ENCODE data around the gene TOR1B. TPM values are rescaled to one million over a fixed set of nuclear protein-coding genes. Genes with fewer than 3 reads are reported as not detected.

Gene TOR1B
- total RNA-seq, 1 donor from 2014 or later: 10.5 TPM

- intact Hi-C loops (cut with DNase I): no loop called here
- ATAC-seq: peak; percentile 6
- no peak for DNase-seq (ENCODE audit: missing footprints)
These were observed 31.6 kb downstream of the TOR1B start for GRCh38 chr9:129834489-129835127.

- intact Hi-C loops (cut with DNase I): no loop called here
- DNase-seq (ENCODE audit: missing footprints) (peak; percentile 98), ATAC-seq (peak; percentile 100)
These were observed 32.3 kb downstream of the TOR1B start, which contains the start of the genes C9orf78 and USP20 for GRCh38 chr9:129835128-129835859. TSS of gene C9orf78 (minus strand) at chr9:129835275. CDS start at chr9:129835221, 54 bp downstream. TSS of gene USP20 (plus strand) at chr9:129835458. CDS start at chr9:129852556, 17,098 bp downstream.

GRCh38 chr9:129835860-129836223 lies 32.9 kb downstream of the TOR1B start:
- ATAC-seq: no peak
- no peak for DNase-seq (ENCODE audit: missing footprints)
- intact Hi-C loops (cut with DNase I): no loop called here

- no peak for ATAC-seq
- intact Hi-C loops (cut with DNase I): no loop called here
- DNase-seq (ENCODE audit: missing footprints): no peak
These were observed 33.5 kb downstream of the TOR1B start for GRCh38 chr9:129836311-129837007.

- intact Hi-C loops (cut with DNase I): no loop called here
- ATAC-seq: no peak
- no peak for DNase-seq (ENCODE audit: missing footprints)
These were observed 35.8 kb downstream of the TOR1B start for GRCh38 chr9:129838707-129839259.

- intact Hi-C loops (cut with DNase I): no loop called here
- ATAC-seq: no peak
- DNase-seq (ENCODE audit: missing footprints): no peak
These were observed 36.5 kb downstream of the TOR1B start for GRCh38 chr9:129839324-129840023.

- intact Hi-C loops (cut with DNase I): no loop called here
- no peak for ATAC-seq
- DNase-seq (ENCODE audit: missing footprints): no peak
These were observed 37.0 kb downstream of the TOR1B start for GRCh38 chr9:129840034-129840433.

GRCh38 chr9:129841071-129841470 lies 38.1 kb downstream of the TOR1B start:
- ATAC-seq (no peak), DNase-seq (ENCODE audit: missing footprints) (no peak)
- intact Hi-C loops (cut with DNase I): no loop called here

GRCh38 chr9:129845373-129845772 lies 42.4 kb downstream of the TOR1B start:
- intact Hi-C loops (cut with DNase I): no loop called here
- DNase-seq (ENCODE audit: missing footprints) (no peak), ATAC-seq (no peak)

- ATAC-seq (no peak), DNase-seq (ENCODE audit: missing footprints) (no peak)
- intact Hi-C loops (cut with DNase I): no loop called here
These were observed 45.9 kb downstream of the TOR1B start for GRCh38 chr9:129848712-129849441.

- ATAC-seq (no peak), DNase-seq (ENCODE audit: missing footprints) (no peak)
- intact Hi-C loops (cut with DNase I): no loop called here
These were observed 46.9 kb downstream of the TOR1B start for GRCh38 chr9:129849901-129850300.

- intact Hi-C loops (cut with DNase I): no loop called here
- DNase-seq (ENCODE audit: missing footprints) (no peak), ATAC-seq (no peak)
These were observed 48.0 kb downstream of the TOR1B start for GRCh38 chr9:129850821-129851550.

GRCh38 chr9:129851821-129852220 lies 48.8 kb downstream of the TOR1B start:
- DNase-seq (ENCODE audit: missing footprints): peak; percentile 11
- intact Hi-C loops (cut with DNase I): no loop called here
- ATAC-seq: no peak

- no peak for ATAC-seq
- intact Hi-C loops (cut with DNase I): no loop called here
- DNase-seq (ENCODE audit: missing footprints): no peak
These were observed 49.6 kb downstream of the TOR1B start for GRCh38 chr9:129852579-129852978.

- ATAC-seq: no peak
- DNase-seq (ENCODE audit: missing footprints): no peak
- intact Hi-C loops (cut with DNase I): no loop called here
These were observed 50.6 kb downstream of the TOR1B start for GRCh38 chr9:129853614-129854013.

- no peak for DNase-seq (ENCODE audit: missing footprints)
- intact Hi-C loops (cut with DNase I): no loop called here
- ATAC-seq: no peak
These were observed 51.7 kb downstream of the TOR1B start for GRCh38 chr9:129854588-129855110.

- no peak for ATAC-seq
- intact Hi-C loops (cut with DNase I): no loop called here
- DNase-seq (ENCODE audit: missing footprints): no peak
These were observed 54.2 kb downstream of the TOR1B start for GRCh38 chr9:129857207-129857606.

Measured in Right ventricle myocardium inferior (tissue), 1 donor.